Measurements from ENCODE around the gene UGT8.

DNA sequence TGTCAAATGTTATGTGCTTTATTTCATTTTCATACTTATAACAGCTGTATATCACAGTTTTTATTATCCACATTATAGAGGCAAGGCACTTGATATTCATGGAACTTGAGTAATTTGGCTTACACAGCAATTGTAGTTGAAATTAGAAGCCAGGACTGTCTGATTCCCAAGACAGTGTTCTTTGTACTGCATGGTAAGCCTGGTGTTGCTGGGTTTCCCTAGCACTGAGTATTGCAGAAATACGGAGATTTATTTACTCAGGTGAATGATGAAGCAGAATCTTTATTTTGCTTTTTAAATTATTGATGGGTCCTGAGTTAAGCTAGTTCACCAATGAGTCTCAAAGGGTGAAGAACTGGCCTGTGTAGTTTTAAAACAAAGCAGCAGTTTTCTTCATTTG lies 70.0 kb downstream of the UGT8 start:
- no peak for TF ChIP-seq CTCF (IDR thresholded peaks at IDR 0.05)
- no peak for TF ChIP-seq POLR2A (IDR thresholded peaks at IDR 0.05; ENCODE audit: low read depth)
- TF ChIP-seq POLR2AphosphoS5 (IDR thresholded peaks at IDR 0.05), result no peak

All from esophagus muscularis mucosa (tissue), 3 donors.